Activated T-cell treated with anti-CD3 and anti-CD28 coated beads for 4 hours (primary cell): ENCODE data around the gene UBTD1.

ENCODE experiments used
- DNase-seq: peaks from one replicate; pipeline ENCODE4 v3.0.0-alpha.2; 2020

The UBTD1 gene

GRCh38 chr10:97590082-97590747 is 91.5 kb downstream of the UBTD1 start:
- no peak for DNase-seq

DNA sequence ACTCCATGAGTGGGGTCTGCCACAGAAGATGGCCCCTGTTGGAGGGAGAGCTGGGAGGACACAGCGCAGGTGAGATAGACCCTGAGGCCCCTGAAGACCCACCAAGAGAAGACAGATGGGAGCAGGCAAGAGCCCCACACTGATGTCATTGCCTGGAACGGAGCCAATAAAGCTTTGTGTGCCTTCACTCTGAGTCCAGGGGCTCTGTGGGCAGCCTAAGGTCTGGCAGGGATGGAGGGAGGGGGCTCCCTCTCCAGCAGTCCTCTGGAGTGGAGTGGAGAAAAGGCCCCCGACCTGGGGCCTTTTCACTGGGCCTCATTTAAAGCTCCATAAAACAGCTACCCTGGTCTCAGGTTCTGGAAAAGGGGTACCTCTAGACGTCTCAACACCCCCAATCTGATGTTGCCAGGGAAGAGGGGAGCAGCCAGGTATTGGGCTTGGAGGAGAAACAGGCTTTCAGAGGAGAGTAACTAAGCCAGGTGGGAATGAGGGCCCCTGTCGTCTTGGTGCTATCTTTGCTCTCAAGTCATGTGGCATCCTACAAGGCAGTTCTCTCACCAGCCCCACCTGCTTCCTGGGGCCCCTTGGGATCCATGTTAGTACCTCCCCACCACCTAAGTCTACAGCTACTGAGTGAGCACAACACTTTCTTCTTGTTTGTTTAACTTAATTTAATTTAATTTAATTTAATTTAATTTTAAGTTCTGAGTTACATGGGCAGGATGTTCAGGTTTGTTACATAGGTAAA is 92.2 kb downstream of the UBTD1 start:
- no peak for DNase-seq

DNA sequence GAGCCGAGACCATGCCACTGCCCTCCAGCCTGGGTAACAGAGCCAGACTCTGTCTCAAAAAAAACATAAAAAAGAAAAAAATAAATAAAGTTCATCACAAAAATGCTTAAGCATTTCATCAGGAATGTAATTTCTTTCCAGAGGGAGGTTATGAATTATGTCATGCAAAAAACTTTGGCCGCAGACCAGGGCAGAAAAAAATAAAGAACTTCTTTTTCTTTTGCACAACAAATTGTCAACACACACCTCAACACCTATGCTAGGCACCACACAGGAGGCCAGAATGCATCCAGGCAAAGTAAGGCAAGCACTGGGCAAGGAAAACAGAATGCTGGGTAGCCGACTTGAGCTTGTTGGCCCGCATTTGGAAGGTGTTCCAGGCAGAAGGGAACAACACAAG is 94.7 kb downstream of the UBTD1 start:
- no peak for DNase-seq

GRCh38 chr10:97596101-97597082 is 97.7 kb downstream of the UBTD1 start:
- DNase-seq = no peak

GRCh38 chr10:97597778-97598177 is 99.1 kb downstream of the UBTD1 start:
- DNase-seq = no peak

DNA sequence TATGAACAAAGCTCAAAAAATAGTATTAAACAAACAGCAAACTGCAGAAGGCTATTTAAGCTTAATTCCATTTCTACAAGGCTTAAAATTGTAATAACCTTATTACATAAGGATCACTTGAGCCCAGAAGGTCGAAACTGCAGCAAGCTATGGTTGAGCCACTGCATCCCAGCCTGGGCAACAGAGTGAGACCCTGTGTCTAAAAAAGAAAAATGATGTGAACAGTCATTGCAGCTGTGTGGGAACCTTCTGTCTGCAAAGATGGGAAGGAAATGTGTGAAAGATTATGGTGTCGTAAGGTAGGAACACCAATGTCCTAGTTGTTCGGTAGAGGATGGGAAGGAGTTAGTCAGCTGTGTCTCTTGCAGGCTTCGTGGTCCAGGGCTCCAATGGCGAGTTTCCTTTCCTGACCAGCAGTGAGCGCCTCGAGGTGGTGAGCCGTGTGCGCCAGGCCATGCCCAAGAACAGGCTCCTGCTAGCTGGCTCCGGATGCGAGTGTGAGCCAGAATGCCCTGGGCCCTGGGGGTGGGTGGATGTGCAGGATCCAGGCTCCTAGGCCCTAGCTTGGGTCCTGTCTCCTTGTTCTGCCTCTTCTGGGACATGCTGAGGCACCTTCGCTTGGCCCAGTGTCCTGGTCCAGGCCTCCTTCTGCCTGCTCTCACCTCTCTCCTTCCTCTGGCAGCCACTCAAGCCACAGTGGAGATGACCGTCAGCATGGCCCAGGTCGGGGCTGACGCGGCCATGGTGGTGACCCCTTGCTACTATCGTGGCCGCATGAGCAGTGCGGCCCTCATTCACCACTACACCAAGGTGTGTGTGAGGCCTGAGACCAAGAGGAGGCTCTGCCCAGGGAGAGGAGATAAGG is 99.9 kb downstream of the UBTD1 start:
- DNase-seq = no peak

DNA sequence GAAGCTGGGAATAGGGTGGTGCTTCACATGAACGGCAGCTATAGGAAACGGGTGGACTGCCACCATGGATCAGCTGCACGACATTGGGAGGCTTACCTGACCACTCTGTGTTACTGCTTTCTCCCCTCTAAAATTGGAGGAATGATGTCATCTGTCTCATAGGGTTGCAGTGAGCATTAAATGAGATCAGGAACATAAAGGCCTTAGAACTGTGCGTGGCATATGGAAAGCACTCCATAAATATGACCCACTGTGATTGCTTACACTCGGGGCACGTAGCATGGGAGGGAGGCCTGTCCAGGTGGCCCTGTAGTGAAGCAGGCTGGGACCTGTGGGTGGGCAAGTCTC is 100.5 kb downstream of the UBTD1 start:
- no peak for DNase-seq

GRCh38 chr10:97600616-97601015 is 101.9 kb downstream of the UBTD1 start:
- DNase-seq = no peak

DNA sequence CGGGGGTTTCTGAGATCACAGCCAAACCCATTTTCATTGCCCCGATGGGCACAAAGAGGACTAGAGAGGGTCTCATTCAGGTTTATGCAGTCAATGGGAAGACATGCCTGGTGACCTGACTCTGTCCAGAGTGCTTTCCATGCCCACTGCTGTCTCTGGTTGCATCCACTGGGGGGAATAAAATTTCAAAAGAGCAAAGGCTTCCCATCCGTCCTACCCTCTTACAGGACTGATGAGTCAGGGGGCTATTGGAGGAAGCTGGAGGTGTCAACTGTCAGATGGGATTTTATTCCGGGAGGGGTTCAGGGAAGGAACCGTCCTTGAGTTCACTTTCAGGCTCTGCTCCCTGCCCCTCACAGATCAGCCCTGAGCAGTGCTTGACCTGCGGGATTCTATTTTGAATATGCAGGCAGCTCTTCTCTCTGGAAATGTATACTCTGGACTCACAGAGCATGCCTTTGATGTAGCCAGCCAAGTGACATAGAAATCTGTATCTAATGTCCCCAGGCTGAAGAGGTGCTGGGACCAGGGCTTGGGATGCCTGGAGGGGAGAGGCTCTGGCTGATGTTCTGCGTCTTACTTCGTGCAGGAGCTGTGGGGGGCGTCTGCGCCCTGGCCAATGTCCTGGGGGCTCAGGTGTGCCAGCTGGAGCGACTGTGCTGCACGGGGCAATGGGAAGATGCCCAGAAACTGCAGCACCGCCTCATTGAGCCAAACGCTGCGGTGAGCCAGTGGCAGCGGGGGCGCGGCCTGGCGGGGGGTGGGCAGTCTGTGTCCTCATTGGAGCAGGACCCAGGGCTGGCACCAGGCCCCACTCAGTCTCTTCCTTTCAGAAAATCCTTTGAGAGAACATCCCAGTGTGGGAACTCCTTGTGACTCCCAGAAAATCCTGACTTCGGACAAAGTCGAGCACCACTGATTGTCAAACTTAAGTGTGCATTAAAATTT is 102.8 kb downstream of the UBTD1 start:
- DNase-seq = no peak

DNA sequence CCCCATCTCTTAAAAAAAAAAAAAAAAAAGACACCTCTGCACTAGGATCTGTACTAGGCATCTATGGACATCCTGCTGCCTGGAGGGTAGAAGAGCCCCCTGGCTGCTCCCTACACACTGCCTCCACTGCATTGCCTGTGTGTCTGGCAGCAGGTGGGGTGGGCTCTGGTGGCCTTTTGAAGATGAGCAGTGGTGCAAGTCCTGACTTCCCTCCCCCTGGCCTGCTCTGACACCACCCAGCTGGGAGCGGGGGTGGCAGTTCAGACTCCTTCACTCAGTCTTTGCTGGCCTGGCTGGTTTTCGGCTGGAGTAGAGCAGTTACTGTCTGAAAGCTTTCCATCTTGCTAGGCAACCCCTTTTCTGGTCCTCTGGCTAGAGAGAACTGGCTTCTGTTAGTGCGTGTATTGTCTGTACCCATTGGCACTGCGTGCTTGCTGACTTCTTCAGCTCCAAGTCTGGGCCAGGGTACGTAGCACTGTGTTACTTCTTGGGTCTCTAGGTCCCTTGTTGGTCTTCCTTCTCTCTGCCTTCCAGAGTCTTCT is 108.4 kb downstream of the UBTD1 start:
- no peak for DNase-seq

- DNase-seq = no peak
These were observed 110.4 kb downstream of the UBTD1 start for GRCh38 chr10:97608991-97609561.

GRCh38 chr10:97611473-97611872 is 112.7 kb downstream of the UBTD1 start:
- DNase-seq = no peak

DNA sequence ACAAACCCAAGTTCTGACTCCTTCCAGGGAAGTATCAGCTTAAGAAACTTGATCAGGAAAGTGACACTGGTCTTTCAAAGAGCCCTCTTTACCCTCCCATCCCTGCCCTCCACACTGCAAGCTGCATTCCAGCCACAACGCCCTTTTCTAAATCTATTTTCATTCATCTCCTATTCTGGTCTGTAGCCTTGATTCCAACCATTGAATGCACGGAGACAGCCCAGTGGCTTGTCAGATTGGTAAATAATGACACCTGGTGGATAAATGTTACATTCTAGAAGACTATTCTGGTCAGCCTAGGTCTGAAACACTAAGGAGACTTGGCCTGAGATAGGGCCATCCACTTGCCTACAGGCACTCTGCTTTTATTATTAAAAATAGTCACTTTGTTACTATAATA is 113.7 kb downstream of the UBTD1 start:
- no peak for DNase-seq

- DNase-seq = no peak
These were observed 119.6 kb downstream of the UBTD1 start for GRCh38 chr10:97618285-97618684.

DNA sequence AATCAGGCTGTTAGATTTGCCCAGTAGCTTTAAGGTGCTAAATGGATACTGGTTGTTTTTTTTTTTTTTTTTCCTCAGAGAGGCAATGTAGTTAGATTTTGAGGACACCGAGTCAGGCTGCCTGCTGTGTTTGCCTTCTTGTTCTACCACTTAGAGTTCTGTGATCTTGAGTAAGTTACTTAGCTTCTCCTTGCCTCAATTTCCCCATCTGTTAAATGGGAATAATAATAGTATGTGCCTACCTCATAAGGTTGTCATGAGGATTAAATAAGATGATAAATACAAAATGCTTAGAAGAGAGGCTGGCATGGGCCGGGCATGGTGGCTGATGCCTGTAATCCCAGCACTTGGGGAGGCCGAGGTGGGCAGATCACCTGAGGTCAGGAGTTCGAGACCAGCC is 120.0 kb downstream of the UBTD1 start:
- no peak for DNase-seq
